Measurements from ENCODE around the gene TOR1AIP2. TPM values are rescaled to one million over a fixed set of nuclear protein-coding genes. Genes with fewer than 3 reads are reported as not detected.

Gene TOR1AIP2
- total and polyA plus RNA-seq, 2 of the 8 experiments (the other 6 are each of a cell fraction or from before 2014, with no cell fraction given), result 12.1 to 75.2 TPM

- Histone ChIP-seq H3K9me3 (ENCODE audit: insufficient read depth in 2 of 2, low read depth in 1 of 2, low read length in 1 of 2) (no peaks in the 10 kb centered on the region), H3K4me1 (replicated peaks in 1 of 4; ENCODE audit: control insufficient read depth in 3 of 4, insufficient read depth in 4 of 4, low read length in 3 of 4) (peaks cover 0 to 3% (median 0%) of the 10 kb centered on the region in 4 experiments; a peak in 1 of 7 replicates), H4K8ac (ENCODE audit: extremely low read depth, insufficient read depth, low read length) (peak overlapping the region; percentile 99), H3K23me2 (ENCODE audit: low read depth, low read length) (peaks cover 12% of the 10 kb centered on the region), H3K79me1 (ENCODE audit: low read depth, low read length) (0 out of 2 replicates have a peak, but pooled peaks cover 3% of the 10 kb centered on the region), H3K36me3 (ENCODE audit: control insufficient read depth in 2 of 4, insufficient read depth in 4 of 4, low read length in 3 of 4) (peaks cover 0 to 13% (median 0%) of the 10 kb centered on the region in 4 experiments; a peak in 2 of 8 replicates), H4K20me1 (replicated peaks in 1 of 2; ENCODE audit: control insufficient read depth in 1 of 2, insufficient read depth in 2 of 2, low read length in 2 of 2) (no peaks in the 10 kb centered on the region), H3K27ac (ENCODE audit: low read depth, low read length) (peak overlapping the region; percentile 99), H4K5ac (ENCODE audit: insufficient read length, low read depth, low read length) (peak overlapping the region; percentile 89), H3K18ac (ENCODE audit: extremely low read depth, low read length) (peak overlapping the region; percentile 100), H3K4ac (replicated peaks; ENCODE audit: insufficient read length, low read depth, low read length) (peak overlapping the region; percentile 76), H2AFZ (ENCODE audit: low read length) (peak overlapping the region; percentile 52), H2BK20ac (ENCODE audit: low read length) (0 out of 2 replicates have a peak overlapping the region, but pooled peaks have one; percentile 63), H3K27me3 (replicated peaks in 1 of 4; ENCODE audit: control insufficient read depth in 3 of 4, extremely low read depth in 1 of 4, insufficient read depth in 3 of 4, low read length in 3 of 4) (no peaks in the 10 kb centered on the region), H3K14ac (ENCODE audit: insufficient read length) (no peak overlapping the region), H2BK12ac (ENCODE audit: low read depth, low read length) (peak overlapping the region; percentile 96; the same call in 1 of the 2 replicates), H2BK15ac (ENCODE audit: low read length) (no peak overlapping the region), H2BK5ac (ENCODE audit: low read depth, low read length) (peak overlapping the region; percentile 99), H4K91ac (replicated peaks; ENCODE audit: insufficient read length, low read length) (peak overlapping the region; percentile 97), H3K9ac (replicated peaks in 1 of 4; ENCODE audit: extremely low read depth in 1 of 4, low read depth in 3 of 4, low read length in 3 of 4) (peak overlapping the region; percentile 88 to 99 (median 99)), H3K4me3 (ENCODE audit: extremely low read depth in 1 of 4, insufficient read depth in 2 of 4, low read depth in 3 of 4, low read length in 4 of 4) (peak overlapping the region; percentile 87 to 92 (median 90)), H3K23ac (ENCODE audit: insufficient read length) (no peak overlapping the region), H3K56ac (replicated peaks; ENCODE audit: insufficient read length, low read depth, low read length) (peak overlapping the region; percentile 92), H3K79me2 (ENCODE audit: control insufficient read depth in 1 of 2, insufficient read depth in 2 of 2, low read length in 2 of 2) (peaks cover 0 to 16% of the 10 kb centered on the region in 2 experiments; a peak in 2 of 4 replicates), H2BK120ac (replicated peaks; ENCODE audit: low read depth, low read length) (no peak overlapping the region), H3K4me2 (ENCODE audit: insufficient read depth in 1 of 2, low read depth in 2 of 2, low read length in 2 of 2) (peak overlapping the region; percentile 77 to 90), H2AK5ac (ENCODE audit: low read depth, low read length) (peak overlapping the region; percentile 61; the same call in 1 of the 2 replicates)
- CTCF ChIA-PET (ENCODE audit: partially characterized antibody), result interaction anchor here (0.9 to 2.8 kb wide), 2 partner anchors 63 to 67 kb away, joined by 3 to 12 read pairs; no protein-coding TSS in a partner anchor
- 14% methylated on average over 20 of the region's 22 CpGs; no CpG with 5 or more reads in 1 of the 2 experiments for WGBS, 2 experiments (ENCODE audit: extremely low coverage in 1 of 2, insufficient coverage in 1 of 2, insufficient read length in 1 of 2, insufficient replicate concordance in 2 of 2, low coverage in 1 of 2, low lambda C conversion rate in 2 of 2, missing lambda C conversion rate in 1 of 2)
- TF ChIP-seq HDAC6 (IDR thresholded peaks at IDR 0.05; ENCODE audit: low read depth, low read length) (no peak), SUZ12 (IDR thresholded peaks at IDR 0.05; ENCODE audit: low read length) (no peak), YY1 (IDR thresholded peaks at IDR 0.05; ENCODE audit: low read depth, low read length) (no peak)
- DNase-seq (ENCODE audit: low read depth in 1 of 2, low spot score in 2 of 2) (peak in 1 of 2 experiments; percentile 58), FAIRE-seq (no peak)
- POLR2A ChIA-PET (ENCODE audit: partially characterized antibody), result interaction anchor here (0.7 to 2.7 kb wide), 11 partner anchors 8 to 225 kb away, joined by 3 to 16 read pairs (median 4); partner anchors contain the start of gene CEP350
Observed at GRCh38 chr1:179881642-179882252, 4.1 kb upstream of the TOR1AIP2 start.

Data from H1 (cell line).